Epidermal melanocyte (primary cell): ENCODE results near the gene CEP250.
"Not testable (repeated sequence)": the region's sequence is repeated elsewhere in the genome, so short reads cannot be mapped to it uniquely, and the experiment has no call there.

Experiments
- DNase-seq: peaks from one replicate; pipeline ENCODE4 v3.0.0; 2011; ENCODE audit warnings: low spot score; ENCODE audit not compliant: insufficient read length

Gene CEP250

GRCh38 chr20:35496481-35496880 is 41.1 kb downstream of the CEP250 start:
- DNase-seq: no peak

- no peak for DNase-seq
Observed at GRCh38 chr20:35497320-35497719, 41.9 kb downstream of the CEP250 start.

- DNase-seq: no peak
Observed at GRCh38 chr20:35497780-35498189, 42.4 kb downstream of the CEP250 start.

GRCh38 chr20:35499271-35499670 is 43.9 kb downstream of the CEP250 start:
- no peak for DNase-seq

GRCh38 chr20:35502352-35502751 is 47.0 kb downstream of the CEP250 start:
- DNase-seq: no peak

GRCh38 chr20:35503281-35503680 is 47.9 kb downstream of the CEP250 start:
- no peak for DNase-seq

GRCh38 chr20:35503841-35504561 is 48.6 kb downstream of the CEP250 start:
- no peak for DNase-seq

GRCh38 chr20:35504751-35505150 is 49.4 kb downstream of the CEP250 start:
- no peak for DNase-seq

- no peak for DNase-seq
Observed at GRCh38 chr20:35506179-35506578, 50.8 kb downstream of the CEP250 start.

GRCh38 chr20:35506872-35507638 is 51.7 kb downstream of the CEP250 start:
- DNase-seq: no peak

- DNase-seq: no peak
Observed at GRCh38 chr20:35508493-35509218, 53.3 kb downstream of the CEP250 start.

GRCh38 chr20:35510951-35511735 is 55.7 kb downstream of the CEP250 start:
- no peak for DNase-seq

GRCh38 chr20:35511814-35512420 is 56.5 kb downstream of the CEP250 start:
- DNase-seq: no peak

GRCh38 chr20:35514371-35514932 is 59.1 kb downstream of the CEP250 start:
- no peak for DNase-seq

GRCh38 chr20:35515341-35515740 is 59.9 kb downstream of the CEP250 start:
- no peak for DNase-seq

- DNase-seq: peak; percentile 30
Observed at GRCh38 chr20:35515949-35516645, 60.7 kb downstream of the CEP250 start.

- DNase-seq: no peak
Observed at GRCh38 chr20:35517125-35517524, 61.7 kb downstream of the CEP250 start.

- not testable (repeated sequence) for DNase-seq
Observed at GRCh38 chr20:35517767-35518166, 62.4 kb downstream of the CEP250 start.

GRCh38 chr20:35518955-35519354 is 63.6 kb downstream of the CEP250 start:
- DNase-seq: no peak

GRCh38 chr20:35523298-35523888 is 68.0 kb downstream of the CEP250 start:
- no peak for DNase-seq
